Measurements from ENCODE around the gene SHROOM3.

SHROOM3 gene

GRCh38 chr4:76823495-76823894 lies 388.5 kb downstream of the SHROOM3 start:
- no peak for TF ChIP-seq CTCF (IDR thresholded peaks at IDR 0.05; ENCODE audit: insufficient read depth, low read length, poor library complexity, severe bottlenecking)
- Histone ChIP-seq H3K36me3 (ENCODE audit: control insufficient read depth, insufficient read depth, low read length) (no peaks in the 10 kb centered on the region), H3K27me3 (replicated peaks; ENCODE audit: control insufficient read depth, insufficient read depth, low read length) (no peaks in the 10 kb centered on the region), H3K4me3 (replicated peaks; ENCODE audit: low read depth, low read length) (no peak overlapping the region)
- DNase-seq (ENCODE audit: extremely low read depth, insufficient read length), result no peak

DNA sequence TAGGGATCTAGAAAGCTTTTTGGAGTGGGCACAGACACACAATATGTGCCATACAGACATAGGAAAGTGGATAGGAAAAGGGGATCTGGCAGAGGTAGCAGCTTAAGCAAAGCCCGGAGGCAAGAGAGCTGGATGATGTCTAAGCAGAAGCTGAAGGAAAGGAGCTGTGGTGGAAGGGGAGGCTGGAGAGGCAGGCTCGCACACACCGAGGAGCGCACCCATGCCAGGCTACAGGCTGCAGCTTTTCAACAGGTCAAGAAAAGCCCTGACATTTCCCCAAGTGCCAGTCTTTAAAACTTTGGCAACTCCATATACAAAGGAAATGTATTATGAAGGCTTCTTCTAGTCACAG lies 395.6 kb downstream of the SHROOM3 start:
- TF ChIP-seq CTCF (IDR thresholded peaks at IDR 0.05; ENCODE audit: insufficient read depth, low read length, poor library complexity, severe bottlenecking), result no peak
- Histone ChIP-seq H3K27me3 (replicated peaks; ENCODE audit: control insufficient read depth, insufficient read depth, low read length) (no peaks in the 10 kb centered on the region), H3K36me3 (ENCODE audit: control insufficient read depth, insufficient read depth, low read length) (no peaks in the 10 kb centered on the region), H3K4me3 (replicated peaks; ENCODE audit: low read depth, low read length) (no peak overlapping the region)
- no peak for DNase-seq (ENCODE audit: extremely low read depth, insufficient read length)

DNA sequence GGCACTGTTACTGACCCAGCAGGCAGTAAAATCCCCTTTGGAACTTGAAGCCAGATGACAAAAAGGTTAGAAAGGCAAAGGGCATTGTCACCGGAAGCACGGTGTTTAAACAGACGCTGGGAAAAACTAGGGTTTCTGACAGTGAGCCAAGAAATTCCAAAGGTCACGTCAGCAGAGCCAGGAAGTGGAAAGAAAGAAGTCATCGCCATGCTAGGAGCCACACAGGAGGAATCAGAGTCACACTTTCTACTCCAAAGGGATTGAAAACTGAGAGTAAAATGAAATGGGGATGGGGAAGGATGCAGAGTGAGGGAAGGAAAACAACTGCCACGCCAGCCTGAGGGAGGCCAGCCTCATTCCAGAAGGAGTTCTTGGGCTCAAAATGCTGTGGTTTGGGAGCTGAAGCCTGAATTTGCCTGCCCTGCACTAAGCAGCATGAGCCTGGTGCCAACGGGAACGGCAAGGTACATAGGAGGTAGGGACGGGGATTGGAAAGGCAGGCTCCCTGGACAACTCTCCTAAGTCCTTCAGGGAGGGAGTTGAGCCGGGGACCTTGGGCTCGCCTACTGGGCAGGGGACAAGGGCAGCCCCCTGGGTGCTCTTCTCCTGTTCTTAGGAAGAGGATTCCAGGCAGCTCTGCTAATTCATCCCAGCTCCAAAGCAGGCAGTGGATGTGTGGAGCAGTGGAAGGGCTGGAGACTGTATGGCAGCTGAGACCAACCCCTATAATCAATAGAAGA lies 396.1 kb downstream of the SHROOM3 start:
- Histone ChIP-seq H3K4me3 (replicated peaks; ENCODE audit: low read depth, low read length) (no peak overlapping the region), H3K27me3 (replicated peaks; ENCODE audit: control insufficient read depth, insufficient read depth, low read length) (no peaks in the 10 kb centered on the region), H3K36me3 (ENCODE audit: control insufficient read depth, insufficient read depth, low read length) (no peaks in the 10 kb centered on the region)
- DNase-seq (ENCODE audit: extremely low read depth, insufficient read length), result no peak
- TF ChIP-seq CTCF (IDR thresholded peaks at IDR 0.05; ENCODE audit: insufficient read depth, low read length, poor library complexity, severe bottlenecking), result no peak

- no peak for TF ChIP-seq CTCF (IDR thresholded peaks at IDR 0.05; ENCODE audit: insufficient read depth, low read length, poor library complexity, severe bottlenecking)
- H3K27me3 ChIP-seq (replicated peaks; ENCODE audit: control insufficient read depth, insufficient read depth, low read length), result no peaks in the 10 kb centered on the region
- DNase-seq (ENCODE audit: extremely low read depth, insufficient read length), result no peak
- H3K4me3 ChIP-seq (replicated peaks; ENCODE audit: low read depth, low read length), result no peak overlapping the region
- H3K36me3 ChIP-seq (ENCODE audit: control insufficient read depth, insufficient read depth, low read length), result no peaks in the 10 kb centered on the region
These were observed 396.8 kb downstream of the SHROOM3 start for GRCh38 chr4:76831711-76832373.

Data from GM06990 (cell line).